Activated naive CD4-positive, alpha-beta T cell (primary cell): ENCODE data around the gene ATP2B2.

Source experiments
- DNase-seq, 4 experiments: peaks; one replicate each; lab custom pipeline; 2025; lab: John Stamatoyannopoulos, UW

Gene ATP2B2

GRCh38 chr3:10294030-10294586 is 211.3 kb downstream of the ATP2B2 start:
- no peak for DNase-seq

- no peak for DNase-seq
Measured at GRCh38 chr3:10292505-10293419, 212.6 kb downstream of the ATP2B2 start, which contains the start of gene GHRL. GHRL (minus strand) TSS chr3:10292947; CDS start chr3:10290180, 2,767 bp downstream.

- DNase-seq = no peak
Measured at GRCh38 chr3:10291641-10292040, 213.7 kb downstream of the ATP2B2 start.

GRCh38 chr3:10290481-10291176 is 214.8 kb downstream of the ATP2B2 start:
- DNase-seq = no peak

GRCh38 chr3:10289787-10290355 is 215.5 kb downstream of the ATP2B2 start:
- no peak for DNase-seq

- DNase-seq = no peak
Measured at GRCh38 chr3:10289077-10289476, 216.3 kb downstream of the ATP2B2 start.

- no peak for DNase-seq
Measured at GRCh38 chr3:10288575-10288960, 216.8 kb downstream of the ATP2B2 start.

- no peak for DNase-seq
Measured at GRCh38 chr3:10287936-10288574, 217.3 kb downstream of the ATP2B2 start.

- no peak for DNase-seq
Measured at GRCh38 chr3:10286596-10287295, 218.6 kb downstream of the ATP2B2 start.

GRCh38 chr3:10286133-10286524 is 219.3 kb downstream of the ATP2B2 start:
- no peak for DNase-seq

- DNase-seq = no peak
Measured at GRCh38 chr3:10285272-10286132, 219.9 kb downstream of the ATP2B2 start.

GRCh38 chr3:10284496-10284895 is 220.9 kb downstream of the ATP2B2 start:
- no peak for DNase-seq

GRCh38 chr3:10283638-10284037 is 221.7 kb downstream of the ATP2B2 start:
- DNase-seq = no peak

GRCh38 chr3:10281951-10282350 is 223.4 kb downstream of the ATP2B2 start:
- no peak for DNase-seq

- DNase-seq = no peak
Measured at GRCh38 chr3:10280571-10280970, 224.8 kb downstream of the ATP2B2 start.

- no peak for DNase-seq
Measured at GRCh38 chr3:10280177-10280529, 225.2 kb downstream of the ATP2B2 start.

GRCh38 chr3:10279384-10280176 is 225.8 kb downstream of the ATP2B2 start:
- no peak for DNase-seq

GRCh38 chr3:10278501-10278900 is 226.9 kb downstream of the ATP2B2 start:
- DNase-seq = no peak

GRCh38 chr3:10277115-10277625 is 228.2 kb downstream of the ATP2B2 start:
- DNase-seq = no peak
